Stimulated activated CD8-positive, alpha-beta memory T cell treated with anti-CD3 and anti-CD28 coated beads, Interleukin-4, amount 100 ng/mL, for 4 hours (primary cell): ENCODE results near the gene TUBD1.
"Not testable (repeated sequence)": the region's sequence is repeated elsewhere in the genome, so short reads cannot be mapped to it uniquely, and the experiment has no call there.

ENCODE experiments used
- DNase-seq, 2 donors: peaks; one replicate each; pipeline ENCODE4 v3.0.0-alpha.2; 2020; ENCODE audit warnings: low read depth in 2 of 2, low spot score in 1 of 2

The TUBD1 gene, protein sequence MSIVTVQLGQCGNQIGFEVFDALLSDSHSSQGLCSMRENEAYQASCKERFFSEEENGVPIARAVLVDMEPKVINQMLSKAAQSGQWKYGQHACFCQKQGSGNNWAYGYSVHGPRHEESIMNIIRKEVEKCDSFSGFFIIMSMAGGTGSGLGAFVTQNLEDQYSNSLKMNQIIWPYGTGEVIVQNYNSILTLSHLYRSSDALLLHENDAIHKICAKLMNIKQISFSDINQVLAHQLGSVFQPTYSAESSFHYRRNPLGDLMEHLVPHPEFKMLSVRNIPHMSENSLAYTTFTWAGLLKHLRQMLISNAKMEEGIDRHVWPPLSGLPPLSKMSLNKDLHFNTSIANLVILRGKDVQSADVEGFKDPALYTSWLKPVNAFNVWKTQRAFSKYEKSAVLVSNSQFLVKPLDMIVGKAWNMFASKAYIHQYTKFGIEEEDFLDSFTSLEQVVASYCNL

DNA sequence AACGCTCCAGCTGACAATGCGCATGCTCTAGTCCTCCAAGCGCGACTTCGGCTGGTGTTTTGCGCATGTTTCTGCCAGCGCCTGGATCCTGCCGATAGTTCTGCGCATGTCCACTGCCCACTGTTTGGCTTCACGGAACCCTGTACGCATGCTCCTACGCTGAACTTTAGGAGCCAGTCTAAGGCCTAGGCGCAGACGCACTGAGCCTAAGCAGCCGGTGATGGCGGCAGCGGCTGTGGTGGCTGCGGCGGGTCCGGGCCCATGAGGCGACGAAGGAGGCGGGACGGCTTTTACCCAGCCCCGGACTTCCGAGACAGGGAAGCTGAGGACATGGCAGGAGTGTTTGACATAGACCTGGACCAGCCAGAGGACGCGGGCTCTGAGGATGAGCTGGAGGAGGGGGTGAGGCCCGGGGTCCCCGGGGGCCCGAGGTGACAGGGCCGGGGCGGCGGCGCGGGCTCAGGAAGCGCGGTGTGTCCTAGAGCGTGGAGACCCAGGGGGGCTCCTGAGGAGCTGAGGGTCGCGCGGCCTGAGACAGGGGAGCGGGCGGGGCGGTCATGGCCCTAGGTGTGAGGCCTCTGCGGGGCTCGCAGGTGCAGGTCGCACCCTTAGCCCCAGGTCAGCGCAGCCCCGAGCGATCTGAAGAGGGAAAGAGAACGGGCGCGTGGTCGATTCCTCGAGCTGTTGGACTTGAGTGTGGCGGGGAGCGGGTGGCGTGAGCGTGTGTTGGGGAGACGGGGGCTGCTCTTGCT lies at the start of gene TUBD1, which contains the start of gene RPS6KB1:
TSS of gene TUBD1 (minus strand) at position 20 of the 752 bp plus-strand sequence. CDS start 1,941 bp downstream, outside the sequence.
TSS of gene RPS6KB1 (plus strand) at position 198 of the 752 bp plus-strand sequence. CDS start at position 262, 64 bp downstream.
- DNase-seq = peak; percentile 96

DNA sequence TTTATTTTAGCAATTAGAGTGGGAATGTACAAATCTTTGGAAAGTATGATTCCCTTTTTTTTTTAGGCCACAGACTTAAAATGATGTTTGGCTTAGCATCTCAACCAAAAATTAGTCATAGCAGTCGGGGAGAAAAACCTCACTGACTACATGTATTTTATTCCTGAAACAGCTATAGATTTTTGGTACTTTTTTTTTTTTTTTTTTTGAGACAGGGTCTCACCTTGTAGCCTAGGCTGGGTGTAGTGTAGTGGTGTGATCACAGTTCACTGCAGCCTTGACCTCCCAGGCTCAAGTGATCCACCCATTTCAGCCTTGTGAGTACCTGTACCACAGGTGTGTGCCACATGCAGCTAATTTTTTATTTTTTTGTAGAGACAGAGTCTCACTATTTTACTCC lies 48.4 kb upstream of the TUBD1 start:
- DNase-seq = no peak

DNA sequence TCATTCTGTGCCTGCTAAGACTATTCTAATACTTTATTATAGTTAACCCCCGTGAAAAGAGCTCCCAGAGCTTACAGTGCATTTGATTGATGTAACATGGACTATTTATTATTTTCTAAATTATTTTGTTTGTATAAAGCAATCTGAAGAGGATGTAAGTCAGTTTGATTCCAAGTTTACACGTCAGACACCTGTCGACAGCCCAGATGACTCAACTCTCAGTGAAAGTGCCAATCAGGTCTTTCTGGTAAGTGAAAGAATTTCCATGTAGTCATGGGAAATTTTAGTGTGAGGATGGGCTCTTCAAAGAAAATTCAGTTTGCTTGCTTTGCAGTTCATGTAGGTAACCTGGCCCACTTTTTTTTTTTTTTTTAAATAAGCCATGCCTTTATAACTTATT lies 48.0 kb upstream of the TUBD1 start:
- DNase-seq = not testable (repeated sequence)

DNA sequence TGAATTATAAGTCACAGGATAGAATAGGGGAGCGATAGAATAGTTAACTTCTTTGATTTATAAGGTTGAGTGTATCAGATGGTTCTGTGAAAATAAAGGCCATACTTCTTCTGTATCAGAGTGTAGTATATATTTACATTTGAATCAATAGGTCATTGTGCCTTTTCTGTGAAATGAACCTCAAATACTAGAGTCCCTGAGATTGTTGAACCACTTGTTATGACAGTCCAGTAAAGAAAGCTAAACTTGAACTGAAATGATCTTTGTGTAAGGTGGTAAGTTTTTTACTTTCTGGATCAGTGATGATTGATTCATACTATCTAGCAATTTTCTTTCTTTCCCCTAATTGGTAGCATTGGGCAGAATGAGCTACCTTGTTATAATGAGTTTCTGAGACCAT lies 40.6 kb upstream of the TUBD1 start:
- DNase-seq = not testable (repeated sequence)

DNA sequence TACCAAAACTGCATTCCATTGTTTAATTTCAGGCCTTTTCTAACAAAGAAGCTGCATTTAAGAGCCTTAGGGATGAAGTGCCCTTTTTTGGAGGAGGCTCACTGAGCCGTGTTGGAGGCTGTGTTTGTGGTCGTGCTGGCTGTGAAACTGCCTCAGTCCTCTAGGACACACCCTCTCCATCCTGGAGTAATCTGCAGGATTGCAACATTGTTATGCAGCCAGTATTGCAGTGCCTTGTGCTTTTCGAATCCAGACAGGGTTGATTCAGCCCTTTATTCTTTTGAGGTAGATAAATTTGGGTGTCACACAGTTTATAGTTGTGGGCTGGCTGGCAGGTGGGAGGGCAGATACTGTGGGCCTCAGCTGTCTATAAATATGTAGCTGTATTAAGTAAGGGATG lies 38.0 kb upstream of the TUBD1 start:
- DNase-seq = not testable (repeated sequence)

DNA sequence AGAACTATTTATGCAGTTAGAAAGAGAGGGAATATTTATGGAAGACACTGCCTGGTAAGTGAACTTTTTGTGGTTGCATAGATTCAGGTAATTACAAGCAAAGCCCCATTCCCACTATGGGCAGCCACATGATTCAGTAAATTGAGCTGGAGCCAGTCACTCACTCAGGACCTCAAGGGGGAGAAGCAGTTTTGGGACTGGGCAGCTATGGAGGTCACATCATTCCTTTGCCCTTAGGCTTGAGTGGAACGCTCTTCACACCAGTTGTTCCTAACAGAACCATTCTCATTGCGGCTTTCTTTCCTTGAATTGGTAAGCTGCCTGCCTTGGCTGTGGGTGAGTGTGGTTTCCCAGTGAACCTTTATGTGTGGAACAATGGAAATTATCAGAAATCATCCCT lies 37.4 kb upstream of the TUBD1 start:
- DNase-seq = not testable (repeated sequence)

DNA sequence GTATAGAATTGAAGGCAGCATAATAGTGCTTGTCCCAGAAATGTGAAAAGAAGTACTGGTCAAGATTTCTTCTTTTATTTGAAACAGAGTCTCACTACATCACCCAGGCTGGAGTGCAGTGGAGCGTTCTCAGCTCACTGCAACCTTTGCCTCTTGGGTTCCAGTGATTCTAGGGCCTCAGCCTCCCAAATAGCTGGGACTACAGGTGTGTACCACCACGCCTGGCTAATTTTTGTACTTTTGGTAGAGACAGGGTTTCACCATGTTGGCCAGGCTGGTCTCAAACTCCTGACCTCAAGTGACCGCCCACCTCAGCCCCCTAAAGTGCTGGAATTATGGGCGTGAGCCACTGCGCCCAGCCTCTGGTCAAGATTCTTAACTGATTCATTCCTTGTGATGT lies 27.9 kb upstream of the TUBD1 start:
- DNase-seq = not testable (repeated sequence)

DNA sequence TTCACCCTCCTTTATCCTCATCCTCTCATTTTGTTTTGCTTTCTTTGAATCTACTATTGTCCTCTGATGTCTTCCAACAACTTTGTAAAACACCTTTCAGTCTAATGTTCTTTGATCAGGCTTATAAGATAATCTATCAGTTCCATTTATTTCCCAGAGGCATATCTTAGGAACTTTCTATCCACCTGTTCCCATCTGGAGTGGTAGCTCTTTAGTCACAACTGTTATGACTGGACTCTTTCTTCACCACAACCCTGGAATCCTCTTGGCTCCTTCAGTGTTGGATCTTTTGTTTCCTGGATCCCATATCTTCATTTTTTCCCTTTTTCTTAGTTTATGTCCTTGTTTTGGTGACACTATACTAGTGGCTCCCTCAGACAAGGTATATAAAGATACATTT lies 23.7 kb upstream of the TUBD1 start:
- DNase-seq = no peak

DNA sequence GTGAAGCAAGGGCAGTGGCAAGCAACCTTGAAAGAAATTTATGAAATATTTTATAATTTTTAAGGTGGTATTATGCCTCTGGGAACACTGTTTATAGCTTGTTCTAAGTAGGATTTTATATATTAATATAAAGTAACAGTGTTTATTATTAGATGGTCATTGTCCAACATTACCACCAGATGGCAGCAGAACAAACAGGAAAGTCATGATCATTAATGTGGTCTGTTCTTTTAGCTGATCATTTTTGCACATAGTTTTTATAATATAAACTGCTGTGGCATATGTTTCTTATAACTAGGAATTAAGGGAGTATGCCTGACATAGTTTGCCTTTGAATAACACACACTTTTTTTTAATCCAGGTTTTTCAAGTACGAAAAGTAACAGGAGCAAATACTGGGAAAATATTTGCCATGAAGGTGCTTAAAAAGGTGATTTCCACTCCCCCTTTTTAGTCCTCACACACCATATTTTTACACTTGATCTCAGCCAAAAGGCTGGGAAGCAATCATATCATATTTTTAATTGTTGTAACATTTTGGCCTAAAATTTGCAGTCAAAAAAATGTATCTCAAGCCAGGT lies 21.6 kb upstream of the TUBD1 start:
- DNase-seq = no peak

DNA sequence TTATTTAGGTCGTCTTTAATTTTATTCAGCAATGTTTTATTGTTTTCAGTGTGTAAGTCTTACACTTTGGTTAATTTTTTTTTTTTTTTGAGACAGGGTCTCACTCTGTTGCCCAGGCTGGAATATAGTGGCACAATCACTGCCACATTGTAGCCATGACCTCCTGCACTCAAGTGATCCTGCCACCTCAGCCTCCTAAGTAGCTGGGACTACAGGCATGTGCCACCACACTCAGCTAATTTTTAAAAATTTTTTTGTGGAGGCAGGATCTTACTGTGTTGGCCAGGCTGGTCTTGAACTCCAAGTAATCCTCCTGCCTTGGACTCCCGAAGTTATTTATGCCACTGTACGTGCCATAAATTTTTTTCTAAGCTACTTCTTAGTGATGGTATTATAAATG lies 14.7 kb upstream of the TUBD1 start:
- no peak for DNase-seq

DNA sequence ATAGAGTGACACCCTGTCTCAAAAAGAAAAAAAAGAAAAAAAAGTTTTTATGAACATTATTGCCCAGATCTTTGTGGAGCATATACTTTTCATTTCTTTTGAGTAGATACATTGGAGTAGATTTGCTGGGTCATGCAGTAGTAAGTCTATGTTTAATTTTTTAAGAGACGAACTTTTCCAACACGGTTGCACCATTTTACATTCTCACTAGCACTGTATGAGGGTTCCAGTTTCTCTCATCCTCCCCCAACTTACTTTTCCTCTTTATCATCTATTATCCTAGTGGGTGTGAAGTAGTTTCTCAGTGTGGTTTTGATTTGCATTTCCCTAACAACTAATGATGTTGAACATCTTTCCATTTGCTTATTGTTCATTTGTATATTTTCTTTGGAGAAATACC lies 10.7 kb upstream of the TUBD1 start:
- no peak for DNase-seq

DNA sequence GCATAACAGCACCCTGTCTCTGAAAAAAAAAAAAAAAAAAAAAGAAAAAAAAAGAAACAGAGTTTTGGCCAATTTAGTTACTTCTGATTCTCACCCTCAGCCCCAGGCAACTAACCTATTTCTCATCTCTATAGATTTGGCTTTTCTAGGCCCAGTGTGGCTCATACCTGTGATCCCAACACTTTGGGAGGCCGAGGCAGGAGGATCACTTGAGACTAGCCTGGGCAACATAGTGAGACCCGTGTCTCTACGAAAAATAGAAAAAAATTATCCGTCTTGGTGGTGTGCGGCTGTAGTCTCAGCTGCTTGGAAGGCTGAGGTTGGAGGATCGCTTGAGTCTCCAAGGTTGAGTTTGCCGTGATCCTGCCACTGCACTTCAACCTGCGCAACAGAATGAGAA lies 8.9 kb upstream of the TUBD1 start:
- DNase-seq = no peak

DNA sequence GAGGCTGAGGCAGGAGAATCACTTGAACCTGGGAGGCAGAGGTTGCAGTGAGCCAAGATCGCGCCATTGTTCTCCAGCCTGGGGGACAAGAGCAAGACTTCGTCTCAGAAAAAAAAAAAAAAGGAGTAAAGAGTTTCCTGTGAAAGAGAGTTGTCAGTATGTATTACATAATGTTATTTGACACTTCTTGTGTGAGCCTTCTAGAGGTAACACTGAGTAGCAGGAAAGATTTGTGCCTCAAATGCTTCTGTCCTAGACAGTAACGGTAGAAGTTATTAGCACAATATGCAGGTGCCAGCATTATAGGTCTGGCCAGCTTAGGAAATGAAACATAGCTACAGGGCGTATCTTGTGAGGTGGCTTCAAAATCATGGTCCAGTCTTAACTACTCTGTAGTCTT lies 6.4 kb upstream of the TUBD1 start:
- no peak for DNase-seq

DNA sequence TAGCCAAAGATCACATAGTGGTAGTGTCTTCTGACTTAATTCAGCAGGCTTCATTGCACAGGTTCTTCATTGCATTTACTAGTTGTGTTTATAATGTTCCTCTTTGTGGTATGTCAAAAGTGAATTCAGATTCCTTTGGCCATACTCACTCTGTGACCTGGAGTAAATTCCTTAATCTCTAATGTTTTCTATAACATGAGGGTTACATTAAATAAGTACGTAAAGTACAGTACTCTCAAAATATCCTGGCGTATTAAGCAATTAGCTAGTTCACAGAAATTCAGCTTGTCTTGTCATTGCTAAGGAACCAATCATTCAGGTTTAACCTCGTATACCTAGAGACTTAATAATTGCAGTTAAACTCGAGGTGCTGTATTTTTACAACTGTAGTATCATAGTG lies 4.3 kb upstream of the TUBD1 start:
- DNase-seq = no peak

DNA sequence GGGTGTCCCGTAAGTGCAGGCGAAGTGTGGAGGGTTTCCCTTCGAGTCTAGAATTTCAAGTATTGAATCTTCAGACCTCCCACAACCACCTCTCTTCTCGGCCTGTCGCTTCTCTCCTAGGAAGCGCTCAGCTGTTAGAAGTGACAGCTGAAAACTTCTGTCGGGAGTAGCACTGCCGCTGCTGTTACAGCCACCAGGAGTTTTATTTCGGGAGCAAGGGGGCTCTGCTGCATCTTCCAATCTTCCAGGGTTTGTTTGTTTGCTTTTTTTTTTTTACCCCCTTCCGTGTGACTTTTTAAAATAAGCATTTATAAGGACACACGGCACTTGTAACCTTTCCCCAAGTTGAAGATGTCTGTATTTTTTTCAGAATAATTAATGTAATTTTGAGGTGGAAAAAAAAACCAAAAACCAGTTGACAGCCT lies 945 bp upstream of the TUBD1 start:
- DNase-seq = no peak

DNA sequence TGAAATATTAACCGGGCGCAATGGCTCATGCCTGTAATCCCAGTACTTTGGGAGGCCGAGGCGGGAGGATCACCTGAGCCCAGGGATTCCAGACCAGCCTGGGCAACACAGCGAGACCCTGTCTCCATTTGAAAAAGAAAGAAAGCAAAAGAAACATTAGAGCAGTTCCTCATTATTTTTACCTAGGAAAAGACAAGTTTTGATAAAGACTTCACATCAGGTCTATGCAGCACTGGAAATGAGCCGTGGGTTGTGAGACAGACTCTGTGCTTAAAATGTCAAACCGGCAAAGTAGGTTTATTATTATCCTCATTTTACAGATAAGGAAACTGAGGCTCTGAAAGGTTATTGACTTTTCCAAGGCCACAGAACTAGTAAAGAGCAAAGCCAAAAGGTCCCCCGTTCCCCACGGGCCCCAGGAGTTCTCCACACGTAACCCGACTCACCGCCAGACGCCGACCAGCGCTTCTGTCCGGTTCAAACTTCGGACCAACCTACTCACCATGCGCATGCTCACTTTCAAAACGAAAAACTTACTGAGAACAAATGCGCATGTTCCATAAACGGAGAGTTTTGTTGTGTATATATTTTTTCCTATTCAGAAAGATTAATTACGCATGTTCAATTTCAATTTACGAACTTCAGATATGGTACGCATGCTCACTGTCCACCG lies 356 bp downstream of the TUBD1 start:
- no peak for DNase-seq

DNA sequence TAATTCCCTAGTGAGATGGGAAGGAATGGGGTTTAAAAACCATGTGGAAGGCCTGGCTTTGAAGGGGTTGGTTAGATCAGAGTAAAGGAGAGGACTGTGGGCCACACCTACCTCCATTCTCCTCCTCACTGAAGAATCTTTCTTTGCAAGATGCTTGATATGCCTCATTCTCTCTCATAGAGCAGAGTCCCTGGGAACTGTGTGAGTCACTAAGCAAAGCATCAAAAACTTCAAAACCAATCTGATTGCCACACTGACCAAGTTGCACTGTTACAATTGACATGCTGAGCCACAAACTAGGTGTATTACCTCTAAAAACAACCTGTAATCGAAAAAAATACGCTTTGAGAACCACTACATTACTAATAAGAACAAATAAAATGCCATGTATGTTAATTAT lies 2.0 kb downstream of the TUBD1 start:
- no peak for DNase-seq

DNA sequence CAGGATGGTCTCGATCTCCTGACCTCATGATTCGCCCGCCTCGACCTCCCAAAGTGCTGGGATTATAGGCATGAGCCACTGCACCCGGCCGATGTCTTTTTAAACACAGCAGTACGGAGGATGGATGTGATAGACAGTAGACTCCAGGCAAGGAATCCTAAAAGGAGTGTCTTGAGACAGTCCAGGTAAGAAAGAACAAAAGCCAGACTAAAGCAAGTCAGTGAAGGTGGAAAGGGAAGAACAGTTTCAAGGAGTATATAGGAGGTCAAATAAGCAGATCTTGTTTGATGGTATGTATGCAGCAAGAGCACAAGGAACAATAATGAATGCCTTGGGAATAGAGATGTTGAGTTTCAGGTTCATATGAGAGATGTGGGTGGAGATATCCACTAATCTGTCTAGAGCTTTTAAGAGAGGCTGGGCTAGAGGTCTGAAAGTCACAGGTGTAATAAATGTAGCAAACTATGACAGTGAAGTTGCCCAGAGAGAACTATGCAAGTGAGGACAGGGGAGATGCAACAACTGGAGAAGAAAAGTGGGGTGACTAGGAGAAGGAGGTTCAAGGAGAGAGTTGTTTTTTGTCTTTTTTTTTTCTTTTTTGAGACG lies 4.5 kb downstream of the TUBD1 start:
- no peak for DNase-seq

DNA sequence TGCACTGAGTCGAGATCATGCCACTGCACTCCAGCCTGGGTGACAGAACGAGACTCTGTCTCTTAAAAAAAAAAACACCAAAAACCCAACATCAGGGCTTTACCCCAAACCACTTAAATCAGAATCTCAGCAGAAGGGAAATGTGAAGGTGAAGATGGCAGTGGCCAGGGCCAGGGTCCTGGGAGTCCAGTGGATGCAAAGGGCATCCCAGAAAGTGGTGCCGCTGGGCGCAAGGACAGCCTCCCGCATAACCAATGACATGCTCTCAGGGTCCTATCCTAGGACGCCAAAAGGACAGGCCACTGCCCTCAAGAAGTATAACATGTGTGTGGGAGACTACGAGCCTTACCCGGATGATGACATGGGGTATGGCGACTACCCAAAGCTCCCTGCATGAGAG lies 7.9 kb downstream of the TUBD1 start:
- DNase-seq = no peak

DNA sequence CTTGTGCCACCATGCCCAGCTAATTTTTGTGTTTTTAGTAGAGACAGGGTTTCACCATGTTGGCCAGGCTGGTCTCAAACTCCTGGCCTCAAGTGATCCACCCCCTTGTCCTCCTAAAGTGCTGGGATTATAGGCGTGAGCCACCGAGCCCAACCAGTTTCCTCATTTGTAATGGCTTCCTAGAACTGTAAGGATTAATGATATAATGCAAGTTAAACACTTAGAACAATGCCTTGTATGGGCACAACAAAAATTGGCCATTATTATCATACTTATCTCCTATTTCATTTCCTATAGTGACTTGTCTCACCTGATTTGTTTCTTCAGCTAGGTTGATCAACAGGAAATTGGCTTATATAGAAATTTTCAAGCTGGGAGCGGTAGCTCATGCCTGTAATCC lies 14.1 kb downstream of the TUBD1 start:
- DNase-seq = no peak

DNA sequence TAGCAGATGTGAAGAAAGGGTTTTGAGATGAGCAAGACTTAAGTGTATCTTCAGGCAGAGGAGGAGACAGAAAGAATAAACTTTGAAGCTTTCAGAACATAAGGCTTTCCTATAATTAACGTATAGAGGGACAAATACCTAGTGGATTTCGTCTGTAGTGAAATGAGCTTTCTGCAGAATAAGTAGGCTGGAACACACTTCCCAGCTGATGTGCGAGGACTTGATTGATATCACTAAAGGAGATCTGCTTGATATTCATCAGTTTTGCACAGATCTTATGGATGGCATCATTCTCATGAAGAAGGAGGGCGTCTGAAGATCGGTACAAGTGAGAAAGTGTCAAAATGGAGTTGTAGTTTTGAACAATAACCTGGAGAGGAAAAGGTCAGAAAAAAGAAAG lies 14.8 kb downstream of the TUBD1 start:
- DNase-seq = no peak
